ENCODE results near the gene DHTKD1.

- TF ChIP-seq CTCF (IDR thresholded peaks at IDR 0.05) (no peak), POLR2A (IDR thresholded peaks at IDR 0.05) (no peak), POLR2AphosphoS5 (IDR thresholded peaks at IDR 0.05) (no peak)
Observed at GRCh38 chr10:12022580-12023257, 46.0 kb upstream of the DHTKD1 start.
